ENCODE data around the gene DCC.
"Not testable (repeated sequence)": the region's sequence is repeated elsewhere in the genome, so short reads cannot be mapped to it uniquely, and the experiment has no call there.

The DCC gene

DNA sequence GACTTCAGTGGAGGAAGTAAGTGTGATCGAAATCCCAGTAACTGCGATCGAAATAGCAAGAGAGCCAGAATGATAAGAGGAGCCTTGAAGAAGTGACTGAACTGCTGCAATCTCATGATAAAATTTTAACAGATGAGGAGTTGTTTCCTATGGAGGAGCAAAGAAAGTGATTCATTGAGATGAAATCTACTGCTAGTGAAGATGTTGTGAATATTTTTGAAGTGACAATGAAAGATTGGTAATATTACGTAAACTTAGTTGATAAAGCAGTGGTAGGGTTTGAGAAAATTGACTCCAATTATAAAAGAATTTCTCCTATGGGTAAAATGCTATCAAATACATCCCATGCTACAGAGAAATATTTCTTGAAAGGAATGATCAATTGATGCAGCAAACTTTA, 1103.8 kb downstream of the DCC start:
- no peak for DNase-seq

- no peak for DNase-seq
Observed at GRCh38 chr18:53451902-53452301, 1111.9 kb downstream of the DCC start.

GRCh38 chr18:53457068-53457467, 1117.1 kb downstream of the DCC start:
- peak in 1 of 2 donors; percentile 39 for DNase-seq

DNA sequence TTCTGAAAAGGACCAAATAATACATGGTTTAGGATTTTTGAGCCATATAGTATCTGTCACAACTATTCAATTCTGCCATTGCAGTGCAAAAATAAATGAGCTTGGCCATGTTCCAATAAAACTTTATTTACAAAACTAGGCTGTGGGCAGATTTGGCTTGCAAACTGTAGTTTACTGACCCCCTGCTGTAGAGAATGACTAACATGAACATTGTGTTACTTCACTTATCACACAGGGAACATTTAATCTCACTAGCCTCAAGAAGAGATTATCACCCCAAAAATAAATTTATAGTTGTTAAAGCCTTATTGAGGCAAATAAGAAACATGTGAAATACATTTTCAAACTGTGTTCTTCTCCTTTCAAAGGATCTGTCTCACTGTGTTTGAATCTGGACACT, 1118.3 kb downstream of the DCC start:
- no peak for DNase-seq

- DNase-seq: peak; percentile 14 to 54
Observed at GRCh38 chr18:53458944-53459580, 1119.1 kb downstream of the DCC start.

GRCh38 chr18:53467756-53468155, 1127.8 kb downstream of the DCC start:
- DNase-seq: no peak

GRCh38 chr18:53468173-53468572, 1128.2 kb downstream of the DCC start:
- not testable (repeated sequence) for DNase-seq

DNA sequence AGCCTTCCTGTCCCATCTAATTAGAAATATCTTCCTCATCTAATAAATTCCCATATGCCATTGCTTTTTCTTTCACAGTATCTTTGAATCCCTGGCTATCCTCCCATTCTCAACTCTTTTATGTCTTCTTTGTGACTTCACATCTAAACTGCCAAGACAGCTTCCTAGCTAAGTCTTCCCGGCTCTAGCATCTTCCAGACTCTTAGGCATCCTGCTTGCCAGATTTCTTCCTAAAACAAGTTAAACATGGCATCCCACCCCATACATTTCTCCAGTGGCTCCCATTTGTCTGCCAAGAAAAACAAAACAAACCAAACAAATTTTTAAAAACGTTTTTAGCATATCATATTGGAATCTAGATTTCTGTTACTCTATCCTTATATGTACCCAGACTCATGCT, 1132.5 kb downstream of the DCC start:
- DNase-seq: no peak

DNA sequence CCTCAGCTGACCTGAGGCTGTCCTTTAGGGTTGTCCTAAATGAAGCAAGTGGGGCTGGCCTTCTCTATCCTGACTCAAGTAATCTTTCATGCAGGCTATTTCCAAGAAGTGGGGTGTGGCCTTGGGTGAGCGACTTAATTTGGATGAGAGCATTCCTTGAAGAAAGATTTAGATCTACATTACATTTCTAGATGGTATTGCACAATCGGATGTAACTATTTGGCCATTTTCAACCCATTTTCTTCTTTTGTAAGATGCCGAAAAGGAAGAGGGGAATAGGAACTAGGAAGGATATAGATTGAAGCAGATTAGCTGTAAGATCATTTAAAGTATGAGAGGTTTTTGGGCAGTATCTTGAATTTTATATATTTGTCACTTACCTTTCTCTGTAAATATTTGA, 1138.2 kb downstream of the DCC start:
- DNase-seq: no peak

- DNase-seq: no peak
Observed at GRCh38 chr18:53486296-53486695, 1146.3 kb downstream of the DCC start.

GRCh38 chr18:53489266-53489665, 1149.3 kb downstream of the DCC start:
- no peak for DNase-seq

DNA sequence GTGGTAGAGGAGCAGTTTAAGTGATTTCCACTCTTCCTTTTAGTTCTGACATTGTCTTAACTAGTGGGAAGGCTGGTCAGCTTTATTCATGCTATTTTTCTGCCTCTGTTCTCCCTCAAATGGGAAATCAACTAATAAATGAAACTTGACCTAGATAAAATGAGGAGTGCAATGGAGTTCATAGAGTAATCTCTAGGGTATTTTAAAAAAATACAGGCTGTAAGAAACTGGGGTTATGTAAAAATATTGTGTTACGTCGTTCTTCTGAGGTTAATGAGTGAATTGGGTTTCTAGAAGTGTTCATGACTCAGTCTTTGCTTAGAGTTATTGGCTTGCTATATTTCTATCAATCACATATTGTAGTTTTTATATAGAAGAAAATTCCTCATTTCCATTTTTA, 1150.0 kb downstream of the DCC start:
- DNase-seq: no peak

DNA sequence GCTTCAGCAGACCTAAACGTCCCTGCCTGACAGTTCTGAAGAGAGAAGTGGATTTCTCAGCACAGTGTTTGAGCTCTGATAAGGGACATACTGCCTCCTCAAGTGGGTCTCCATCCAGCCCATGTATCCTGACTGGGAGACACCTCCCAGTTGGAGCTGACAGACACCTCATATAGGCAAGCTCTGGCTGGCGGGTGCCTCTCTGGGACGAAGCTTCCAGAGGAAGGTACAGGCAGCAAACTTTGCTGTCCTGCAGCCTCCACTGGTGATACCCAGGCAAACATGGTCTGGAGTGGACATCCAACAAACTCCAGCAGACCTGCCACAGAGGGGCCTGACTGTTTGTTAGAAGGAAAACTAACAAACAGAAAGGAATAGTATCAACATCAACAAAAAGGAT, 1156.0 kb downstream of the DCC start:
- DNase-seq: no peak

- DNase-seq: no peak
Observed at GRCh38 chr18:53503914-53504441, 1164.0 kb downstream of the DCC start.

DNA sequence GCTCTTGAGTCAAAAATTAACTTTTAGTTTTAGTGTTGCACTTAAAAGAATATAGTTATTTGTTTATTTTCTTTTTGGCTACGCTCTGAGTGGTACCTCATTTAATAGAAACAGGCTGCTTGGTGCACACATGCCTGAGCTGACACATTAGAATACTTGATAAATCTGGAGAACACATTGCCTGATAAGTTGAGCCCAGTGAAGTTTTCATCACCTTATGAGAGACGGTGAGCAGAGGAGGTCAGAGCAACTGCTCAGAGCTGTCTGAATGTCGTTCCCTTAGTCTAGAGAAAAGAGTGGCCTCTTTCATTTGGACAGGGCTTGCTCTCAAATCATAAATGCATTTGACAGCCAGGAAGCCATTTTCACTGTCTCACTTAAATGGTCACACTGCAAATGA, 1168.5 kb downstream of the DCC start:
- DNase-seq: no peak

- no peak for DNase-seq
Observed at GRCh38 chr18:53509886-53510285, 1169.9 kb downstream of the DCC start.

- DNase-seq: not testable (repeated sequence)
Observed at GRCh38 chr18:53511725-53512124, 1171.7 kb downstream of the DCC start.

- DNase-seq: no peak
Observed at GRCh38 chr18:53521068-53521467, 1181.1 kb downstream of the DCC start.

DNA sequence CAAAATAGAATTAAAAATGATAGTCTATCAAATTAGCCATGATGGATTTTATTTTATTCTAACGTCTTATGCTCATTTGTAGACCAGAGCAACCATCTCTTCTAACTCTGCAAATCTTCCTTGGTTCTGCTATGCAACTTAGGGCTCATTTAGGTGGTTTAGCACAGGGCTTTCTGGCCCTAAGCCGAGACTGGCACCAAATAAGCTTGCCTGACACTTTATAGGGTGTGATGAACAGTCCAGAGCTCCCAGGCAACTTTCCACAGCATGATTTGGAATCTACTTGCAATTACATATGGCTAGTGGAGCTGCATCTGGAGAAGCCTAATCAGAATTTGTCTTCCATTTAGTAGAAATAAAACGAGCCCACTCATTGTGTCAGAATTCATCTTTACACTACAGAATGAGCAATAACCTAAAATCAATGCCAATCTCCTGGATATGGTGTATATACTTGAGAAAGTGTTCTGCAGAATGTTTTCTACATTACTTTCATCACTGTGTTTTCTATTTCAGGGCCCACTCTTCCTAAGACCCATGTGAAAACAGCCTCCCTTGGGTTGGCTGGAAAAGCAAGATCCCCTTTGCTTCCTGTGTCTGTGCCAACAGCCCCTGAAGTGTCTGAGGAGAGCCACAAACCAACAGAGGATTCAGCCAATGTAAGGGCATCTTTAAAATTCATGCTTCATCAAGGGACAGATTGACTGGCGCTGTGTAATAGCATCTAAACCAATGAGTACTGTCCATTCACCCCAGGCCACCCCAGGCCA, 1186.3 kb downstream of the DCC start:
- DNase-seq: no peak

GRCh38 chr18:53527365-53527764, 1187.4 kb downstream of the DCC start:
- DNase-seq: no peak

DNA sequence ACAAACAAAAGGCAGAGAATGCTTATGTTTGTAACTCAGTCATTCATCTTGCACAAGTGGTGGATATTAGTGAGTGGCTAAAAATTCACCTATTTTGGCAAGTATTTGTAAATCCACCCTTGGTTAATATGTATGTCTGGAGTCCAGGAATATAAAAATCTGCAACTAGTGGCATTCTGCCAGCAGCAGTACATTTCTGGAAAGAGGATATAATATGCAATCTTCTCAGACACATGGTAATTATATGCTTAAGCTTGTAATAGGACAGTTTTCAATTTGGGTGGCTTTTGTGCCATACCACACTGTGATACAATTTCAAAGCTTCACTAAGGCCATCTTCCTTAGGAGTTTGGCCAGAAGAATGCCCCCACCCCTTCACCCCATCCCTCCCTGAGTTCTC, 1191.2 kb downstream of the DCC start:
- no peak for DNase-seq

GRCh38 chr18:53531896-53532295, 1191.9 kb downstream of the DCC start:
- no peak for DNase-seq

- no peak for DNase-seq
Observed at GRCh38 chr18:53534203-53534602, 1194.2 kb downstream of the DCC start.

DNA sequence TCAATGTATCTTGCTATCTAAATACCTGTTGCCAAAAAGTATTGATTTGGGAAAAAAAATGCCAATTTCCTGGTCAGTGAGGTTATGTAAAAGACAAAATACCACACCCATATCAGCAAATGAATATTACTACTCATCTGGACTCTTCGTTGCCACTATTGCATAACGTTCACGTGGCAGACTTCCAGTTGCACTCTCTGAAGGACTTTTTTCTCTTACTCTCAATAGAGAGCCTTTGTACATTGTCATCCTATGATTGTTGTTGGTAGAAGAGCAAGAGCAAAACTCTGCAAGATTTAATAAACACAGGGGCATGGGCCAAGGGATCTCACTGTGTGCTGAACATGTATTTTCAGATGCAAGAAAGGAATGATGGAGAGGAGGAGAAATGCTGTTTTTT, 1194.7 kb downstream of the DCC start:
- peak; percentile 46 to 81 for DNase-seq
